SK-MEL-5 (cell line): ENCODE measurements around the gene VTI1A. TPM values are rescaled to one million over a fixed set of nuclear protein-coding genes. Genes with fewer than 3 reads are reported as not detected.

Experiments used
- DNase-seq: peaks from one replicate; pipeline ENCODE4 v3.0.0-alpha.2; 2016; ENCODE audit warnings: low read depth, low spot score
- in situ Hi-C: cut with HindIII; loops from 2 replicates; pipeline ENCODE4 v1.10.0; 2016; ENCODE audit warnings: low sequenced_read_pairs, high pct_unique_total_duplicates, low pct_unique_long_range_greater_than_20kb
- total RNA-seq: library from RNA; depleted of rRNA; stranded (reverse); fragments of >200 nt; shearing (Covaris generic); gene quantifications from 2 replicates; pipeline ENCODE4 v1.2.3, GENCODE V29; 2014

VTI1A gene
- total RNA-seq, 1 experiment from 2014 or later, result 52.4 TPM

DNA sequence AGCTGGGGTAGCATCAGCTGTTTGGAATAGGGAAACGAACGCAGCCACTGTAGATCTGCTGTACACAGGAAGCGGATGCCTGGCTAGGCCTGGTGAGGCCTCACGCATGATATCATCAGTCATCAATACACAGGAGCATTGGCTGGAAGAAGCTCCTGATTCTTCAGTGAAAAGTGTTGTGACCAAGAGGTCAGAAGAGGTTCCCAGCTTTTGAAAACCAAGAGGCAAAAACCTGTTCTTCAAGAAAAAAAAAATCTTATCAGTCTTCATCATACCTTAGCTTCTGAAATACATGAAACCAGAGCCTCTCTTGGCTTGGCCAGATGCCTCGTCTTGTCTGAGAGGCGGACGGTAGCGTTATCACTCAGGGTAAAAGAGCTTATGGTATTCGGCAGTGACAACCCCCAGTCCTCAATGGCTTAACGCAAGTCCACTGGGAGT, 363.7 kb downstream of the VTI1A start:
- no peak for DNase-seq
- in situ Hi-C loops, result no loop called here

DNA sequence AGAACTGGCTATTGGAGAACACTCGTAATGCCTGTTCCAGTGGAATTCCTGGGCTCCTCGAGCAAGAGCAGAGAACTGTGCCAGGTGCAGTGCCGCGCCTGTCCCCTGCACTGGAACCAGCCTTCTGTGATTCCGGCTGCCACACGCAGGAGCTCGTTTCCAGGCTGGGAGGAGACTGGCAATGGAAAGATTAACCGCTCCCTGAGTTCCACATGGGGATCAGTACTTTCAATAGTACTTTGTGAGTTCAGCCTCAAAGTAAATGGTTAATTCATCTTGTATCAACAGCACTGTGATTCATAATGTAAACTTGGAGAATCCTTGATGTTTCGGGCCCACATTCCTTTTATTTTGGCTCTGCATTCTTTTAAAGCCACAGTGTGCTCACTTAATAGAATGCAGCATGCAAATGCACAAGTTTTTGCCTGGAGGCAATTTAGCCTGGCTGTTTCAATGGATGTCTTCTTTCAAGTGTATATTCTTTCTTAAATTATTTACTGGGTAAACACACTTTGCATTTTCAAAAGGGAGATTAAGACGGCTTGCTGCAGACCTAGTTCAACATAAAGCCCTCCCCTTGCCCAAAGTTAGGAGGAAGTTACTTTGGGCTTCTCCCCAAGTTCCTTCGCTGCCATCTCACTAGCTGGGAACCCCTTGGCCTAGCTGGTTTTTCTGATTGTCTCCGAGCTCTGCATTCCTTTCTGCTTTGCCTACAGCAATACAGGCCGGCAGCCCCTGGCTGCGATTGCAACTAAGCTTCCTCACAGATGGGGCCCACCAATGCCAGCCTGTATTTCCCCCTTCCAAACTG, 364.9 kb downstream of the VTI1A start:
- peak; percentile 89 for DNase-seq
- in situ Hi-C loops, result no loop called here

DNA sequence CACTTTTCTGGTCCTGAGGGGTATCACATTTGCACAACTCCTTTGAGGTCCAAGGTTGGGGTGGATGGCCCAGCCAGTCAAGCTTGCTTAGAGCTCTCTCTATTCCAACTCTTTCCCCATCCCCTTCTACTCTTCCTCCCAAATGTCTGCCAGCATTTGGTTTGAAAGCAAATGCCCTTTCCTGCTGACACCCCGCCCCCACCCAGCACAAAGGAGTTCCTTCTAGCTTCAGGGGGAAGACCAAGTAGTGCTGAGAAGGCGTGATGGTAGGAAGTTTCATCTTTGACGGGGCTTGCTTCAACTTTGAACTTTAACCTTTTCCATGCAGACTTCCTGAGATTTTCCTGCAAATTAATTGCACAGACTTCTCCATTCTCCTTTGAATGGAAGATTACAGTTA, 365.6 kb downstream of the VTI1A start:
- peak; percentile 23 for DNase-seq
- in situ Hi-C loops, result no loop called here

DNA sequence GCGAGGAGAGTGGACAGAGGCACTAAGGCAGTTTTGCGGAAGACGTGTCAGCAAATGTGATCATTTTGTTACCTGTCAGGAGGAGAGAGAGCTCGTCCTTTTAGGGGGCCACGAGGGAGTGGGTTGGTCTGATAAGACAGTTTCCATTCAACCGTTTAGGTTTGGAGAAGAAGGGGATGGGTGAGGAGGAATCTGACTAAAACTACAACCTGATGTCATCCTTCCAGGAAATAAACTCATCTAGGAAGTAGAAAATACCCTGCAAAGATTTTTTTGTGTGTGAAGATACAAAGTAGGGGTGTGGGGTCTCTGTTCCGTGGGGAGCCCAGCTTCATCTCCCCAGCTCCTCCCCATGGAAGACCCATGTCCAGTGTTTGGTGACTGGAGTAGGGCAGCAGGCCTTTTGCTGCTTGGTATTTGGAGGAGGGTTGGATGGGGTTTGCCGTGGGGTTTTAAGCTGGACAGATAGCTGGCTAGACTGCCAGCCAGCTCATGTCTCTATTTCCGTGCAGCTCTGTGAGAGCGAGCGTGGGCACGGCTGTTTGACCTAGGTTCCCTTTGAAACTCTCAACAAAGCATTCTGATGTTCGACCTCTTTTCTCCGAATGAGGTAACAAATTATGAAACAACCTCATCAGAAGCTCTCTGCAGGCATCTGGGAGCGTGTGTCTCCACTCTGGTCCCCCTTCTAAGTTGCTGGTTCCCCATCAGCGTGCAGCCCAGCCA, 367.0 kb downstream of the VTI1A start:
- DNase-seq, result no peak
- in situ Hi-C loops, result no loop called here

DNA sequence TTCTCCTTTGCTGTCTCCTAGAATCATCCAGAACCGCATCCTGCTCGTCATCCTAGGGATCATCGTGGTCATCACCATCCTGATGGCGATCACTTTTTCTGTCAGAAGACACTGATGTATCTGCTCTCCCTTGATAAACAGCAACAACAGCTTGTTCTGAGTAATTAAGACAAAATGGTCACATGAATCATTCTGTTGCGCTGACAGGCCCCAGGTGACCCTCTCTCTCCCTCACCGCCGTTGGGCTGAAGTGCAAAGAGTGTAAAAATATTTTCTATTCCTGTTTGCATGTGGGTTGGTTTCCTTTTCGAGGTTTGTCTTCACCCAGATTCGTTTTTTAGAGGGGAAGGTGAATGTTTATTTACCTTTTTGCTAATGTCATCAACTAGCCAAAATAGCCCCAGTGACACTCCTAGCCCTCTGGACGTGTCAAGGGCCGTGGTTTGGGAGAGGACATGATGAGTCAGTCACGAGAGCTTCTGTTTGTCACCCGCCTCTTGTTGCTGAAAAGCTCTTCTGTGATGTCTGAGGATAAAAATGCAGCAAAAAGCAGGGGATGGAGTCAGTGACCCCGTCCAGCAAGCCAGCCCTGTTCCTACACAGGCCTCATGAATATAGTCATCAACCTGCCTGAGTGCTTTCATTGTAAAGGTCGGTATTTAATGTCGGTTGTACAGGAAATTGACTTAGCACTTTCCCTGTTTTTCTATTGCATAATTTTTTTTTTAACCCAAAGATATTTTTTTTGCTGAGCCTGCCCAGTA, 368.4 kb downstream of the VTI1A start:
- DNase-seq, result peak; percentile 38
- in situ Hi-C loops, result no loop called here

DNA sequence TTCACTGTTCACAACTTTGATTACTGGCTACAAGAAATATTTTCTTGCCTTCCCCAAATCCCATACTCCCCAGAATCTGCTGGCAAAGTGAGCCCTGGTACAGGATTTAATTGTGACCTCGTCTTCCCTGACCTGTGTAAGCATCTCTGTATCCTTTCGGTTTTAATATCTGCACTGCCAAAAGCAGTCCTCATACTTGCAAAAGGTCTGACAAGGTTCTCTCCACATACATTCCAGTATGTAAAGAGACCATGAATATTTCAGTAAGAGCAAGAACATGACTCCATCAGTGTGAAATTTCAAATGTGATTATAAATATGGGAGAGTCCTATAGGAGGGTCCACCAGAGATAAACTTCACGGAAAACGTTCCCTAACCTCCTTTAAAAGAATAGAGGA, 369.0 kb downstream of the VTI1A start:
- no peak for DNase-seq
- in situ Hi-C loops, result no loop called here

DNA sequence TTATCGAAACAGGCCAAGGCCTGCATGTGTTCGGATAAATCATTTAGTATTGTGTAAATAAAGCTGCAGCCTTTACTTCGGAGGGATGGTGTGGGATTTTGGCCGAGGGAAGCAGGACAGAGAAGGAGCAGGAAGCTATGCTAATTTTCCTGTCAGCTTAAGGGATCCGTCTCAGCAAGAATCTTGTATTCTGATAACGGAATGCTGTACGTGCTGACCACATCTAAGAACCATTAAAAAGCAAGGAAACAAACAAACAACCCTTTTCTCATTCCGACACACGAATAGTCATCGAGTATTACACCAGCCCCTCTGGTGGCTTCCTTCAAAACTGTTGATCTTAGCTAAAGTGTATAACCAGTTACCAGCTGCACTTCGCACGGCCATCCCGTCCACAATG, 369.9 kb downstream of the VTI1A start:
- in situ Hi-C loops, result no loop called here
- DNase-seq, result no peak

DNA sequence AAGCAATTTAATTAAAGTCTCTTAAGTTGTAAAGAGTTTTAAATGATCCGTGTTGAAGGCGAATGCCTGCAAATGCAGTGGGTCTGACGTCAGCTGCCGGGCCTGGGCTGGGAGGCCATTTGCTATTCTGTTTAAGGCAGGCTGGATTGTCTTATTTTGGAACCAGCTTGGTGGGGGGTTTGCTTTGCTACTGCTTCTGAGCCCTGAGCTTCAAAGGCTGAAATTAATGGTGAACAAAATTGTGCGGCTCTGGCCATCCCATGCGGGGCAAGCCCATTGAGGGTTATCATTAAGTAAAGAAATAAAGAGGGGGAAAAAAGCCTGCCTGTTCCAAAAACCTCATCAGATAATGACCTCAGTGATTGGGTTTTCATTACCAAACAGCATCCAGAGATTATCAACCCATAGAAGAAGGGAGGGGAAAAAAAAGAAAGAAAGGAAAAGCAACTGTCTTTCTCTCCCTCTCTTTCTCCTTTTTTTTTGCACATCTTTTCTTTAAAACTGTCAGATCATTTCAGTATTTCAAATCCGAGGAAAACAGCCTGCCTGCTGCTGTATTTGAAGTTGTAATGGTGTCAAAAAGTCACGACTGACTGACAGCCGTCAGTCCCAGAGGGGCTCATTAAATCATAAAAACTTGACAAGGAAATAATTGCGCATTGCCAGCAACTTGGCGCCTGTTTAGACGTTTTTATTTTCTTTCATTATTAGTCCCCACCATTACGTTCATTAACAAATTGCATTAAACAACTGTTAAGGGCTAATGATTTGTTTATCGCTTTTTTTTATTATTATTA, 371.2 kb downstream of the VTI1A start:
- in situ Hi-C loops, result no loop called here
- no peak for DNase-seq

DNA sequence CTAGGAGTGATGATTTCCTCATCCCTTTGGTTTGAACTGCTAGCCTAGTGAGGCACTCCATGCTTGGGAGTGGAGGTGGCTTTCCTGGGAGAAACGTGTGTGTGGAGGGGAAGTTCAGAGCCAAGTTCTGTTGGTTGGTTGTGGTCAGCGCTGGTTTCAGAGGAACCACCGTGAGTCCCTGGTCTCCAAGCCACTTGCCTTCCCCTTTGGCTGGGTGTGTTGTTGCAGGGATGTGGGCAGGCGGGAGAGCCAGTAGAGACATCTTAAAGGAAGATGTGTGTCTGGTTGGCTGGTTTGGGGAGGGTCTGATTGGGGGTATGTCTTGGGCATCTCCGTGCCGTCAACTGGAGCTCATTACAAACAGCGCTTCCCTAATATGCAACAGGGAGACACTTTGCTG, 372.2 kb downstream of the VTI1A start:
- in situ Hi-C loops, result no loop called here
- DNase-seq, result no peak

DNA sequence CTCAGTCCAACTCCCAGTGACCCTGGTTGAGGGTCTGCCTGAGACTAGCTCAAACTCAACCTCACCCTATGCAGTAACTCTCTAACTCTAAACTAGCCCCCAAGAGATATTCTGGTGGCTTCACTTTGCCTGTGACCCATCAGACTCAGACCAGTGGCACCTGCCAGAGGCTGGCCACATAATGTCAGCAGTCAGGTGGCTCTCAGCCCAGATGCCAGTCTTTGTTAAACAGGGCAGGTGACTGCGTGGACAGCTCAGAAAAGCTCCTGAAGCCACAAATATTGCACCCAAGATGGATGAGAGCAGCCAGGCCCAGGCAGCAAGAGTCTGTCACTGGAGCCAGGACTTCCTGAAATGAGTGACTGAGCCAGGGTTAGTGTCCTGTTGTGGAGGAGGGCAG, 373.3 kb downstream of the VTI1A start:
- in situ Hi-C loops, result no loop called here
- DNase-seq, result no peak

DNA sequence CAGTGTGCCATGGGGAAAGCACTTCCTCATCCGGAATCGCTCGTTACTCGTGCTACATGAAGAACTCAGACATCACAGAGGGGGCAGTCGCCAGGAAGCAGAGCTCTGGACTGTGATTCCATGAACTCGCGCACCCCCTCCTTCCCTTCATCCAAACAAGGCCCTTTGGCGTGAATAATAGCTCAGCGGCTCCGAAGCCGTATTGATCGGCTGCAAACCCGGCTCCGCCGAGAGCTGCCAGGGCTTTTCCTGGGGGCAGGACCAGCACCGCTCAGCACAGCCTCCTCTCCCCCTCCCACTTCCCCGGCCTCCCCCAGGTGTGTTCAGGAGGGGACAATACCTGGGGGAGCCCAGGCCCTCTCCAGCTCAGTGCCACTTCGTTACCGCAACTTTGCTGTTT, 374.0 kb downstream of the VTI1A start:
- no peak for DNase-seq
- in situ Hi-C loops, result no loop called here

DNA sequence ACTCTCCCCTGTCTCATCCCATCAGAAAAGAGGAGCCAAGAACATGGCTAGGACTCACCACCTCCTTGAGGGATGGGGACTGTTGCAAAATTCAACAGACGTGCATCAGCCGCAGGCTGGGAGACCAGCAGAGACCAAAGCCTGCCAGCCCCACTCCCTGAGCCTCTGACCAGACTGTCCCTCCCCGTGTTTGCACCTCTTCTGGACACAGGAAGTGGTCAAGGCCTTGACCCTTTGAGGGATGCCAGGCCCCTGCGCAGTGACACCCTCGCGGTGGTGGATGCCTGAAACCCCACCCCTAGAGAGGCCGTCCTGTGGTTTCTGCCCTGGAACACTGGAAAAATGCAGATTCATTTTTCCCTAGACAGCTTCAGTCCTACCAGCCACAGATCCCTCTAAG, 374.6 kb downstream of the VTI1A start:
- no peak for DNase-seq
- in situ Hi-C loops, result no loop called here

DNA sequence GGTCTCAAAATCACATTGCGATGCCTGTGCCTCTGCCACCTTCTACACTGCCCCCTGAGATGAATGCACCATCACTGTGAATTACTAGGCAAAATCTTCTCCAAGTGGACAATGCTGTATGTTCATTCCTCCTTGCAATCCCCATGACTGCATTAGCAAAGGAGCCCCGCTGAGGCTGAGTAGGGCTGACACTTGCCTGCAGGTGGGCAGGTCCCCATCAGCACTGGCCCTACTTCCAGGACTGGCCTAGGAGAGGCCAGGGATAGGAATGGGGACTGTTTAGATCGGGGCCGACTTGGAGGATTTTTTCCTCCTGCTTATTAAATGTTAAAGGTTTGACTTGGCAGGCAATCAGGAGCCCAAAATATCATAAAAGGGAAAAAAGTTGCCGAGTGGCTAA, 376.0 kb downstream of the VTI1A start:
- DNase-seq, result no peak
- in situ Hi-C loops, result no loop called here

DNA sequence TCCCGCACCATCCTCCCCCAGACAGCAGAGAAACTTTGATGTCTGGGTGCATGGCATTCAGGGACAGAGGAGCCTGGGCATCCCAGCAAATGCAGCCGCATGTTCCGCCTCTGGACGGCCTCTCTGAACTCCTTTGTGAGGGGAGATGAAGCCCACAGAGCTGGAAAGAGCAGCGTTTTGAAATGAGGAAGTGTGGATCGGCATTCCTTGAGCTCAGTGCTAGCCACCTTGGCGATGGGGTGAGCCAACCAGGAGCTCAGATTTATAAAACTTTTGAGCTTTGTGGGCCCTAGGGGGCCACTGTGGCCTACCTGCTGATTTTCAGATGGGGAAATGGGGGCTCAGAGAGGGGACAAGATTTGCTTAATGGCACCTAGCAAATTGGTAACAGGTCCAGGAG, 376.6 kb downstream of the VTI1A start:
- in situ Hi-C loops, result no loop called here
- no peak for DNase-seq

DNA sequence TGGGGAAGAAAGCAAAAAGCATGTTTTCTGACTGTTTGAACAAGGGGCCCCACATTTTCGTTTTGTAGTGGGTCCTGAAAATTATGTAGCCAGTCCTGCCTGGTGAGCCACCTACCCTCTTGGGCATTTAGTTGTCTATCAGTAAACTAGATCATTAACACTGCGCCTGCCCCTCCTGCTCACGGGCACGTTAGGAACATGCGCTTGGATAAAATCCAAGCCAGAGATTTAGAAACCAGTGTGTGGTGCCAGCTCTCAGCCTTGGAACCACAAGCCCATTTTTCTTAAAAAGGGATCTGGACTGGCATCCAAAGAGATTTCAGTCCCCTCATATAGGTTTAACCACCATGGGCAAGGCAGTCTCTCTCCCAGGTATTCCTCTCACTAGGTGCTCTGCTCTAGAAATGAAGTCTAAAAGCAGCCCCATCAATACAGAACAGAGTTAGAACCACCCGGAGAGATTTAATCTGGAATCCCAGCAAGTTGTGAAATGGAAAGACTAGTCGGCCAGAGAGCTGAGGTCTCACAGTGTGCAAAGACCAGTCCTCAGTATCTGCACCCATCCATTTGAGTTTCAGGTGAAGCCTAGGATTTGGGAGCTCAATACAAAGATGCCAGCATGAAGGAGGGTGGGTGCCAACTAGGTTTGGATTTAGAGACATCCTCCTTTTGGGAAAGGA, 379.1 kb downstream of the VTI1A start:
- in situ Hi-C loops, result no loop called here
- no peak for DNase-seq

DNA sequence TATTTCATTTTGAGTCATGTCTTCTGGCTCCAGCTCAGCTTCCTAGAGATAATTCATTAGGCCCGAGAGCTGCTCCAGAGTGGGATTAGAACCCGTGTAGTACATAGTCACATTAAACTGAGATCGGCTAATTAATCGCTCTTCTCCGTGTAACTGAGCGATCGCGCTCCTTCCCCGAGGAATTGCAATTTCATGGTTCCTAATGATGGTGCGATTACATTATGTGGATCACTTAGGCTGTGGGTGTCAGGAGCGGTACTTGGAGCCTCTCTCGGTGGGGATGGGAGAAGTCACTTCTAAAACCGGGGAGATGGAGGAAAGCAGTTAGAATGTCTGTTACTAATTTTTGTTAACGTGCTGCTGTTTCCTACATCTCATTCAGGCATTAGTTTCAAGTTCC, 380.1 kb downstream of the VTI1A start:
- DNase-seq, result no peak
- in situ Hi-C loops, result no loop called here

DNA sequence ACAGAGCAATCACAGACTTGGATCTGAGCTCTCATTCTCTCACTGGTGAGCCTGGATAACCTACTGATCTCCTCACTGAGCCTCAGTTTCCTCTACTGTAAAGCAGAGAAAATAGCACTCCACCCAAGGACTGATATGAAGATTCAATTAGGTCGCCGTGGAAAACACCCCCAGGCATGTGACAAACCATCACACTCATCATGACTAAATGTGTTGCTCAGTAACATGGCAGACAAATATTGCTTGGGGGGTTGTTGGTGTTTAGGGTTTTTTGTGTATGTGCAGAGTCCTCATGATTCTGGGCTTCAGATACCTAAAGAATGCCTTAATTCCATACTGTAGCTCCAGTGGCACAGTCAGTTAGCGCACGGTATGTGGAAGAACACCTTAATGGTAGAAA, 380.9 kb downstream of the VTI1A start:
- DNase-seq, result no peak
- in situ Hi-C loops, result no loop called here
